Ishikawa (cell line): Measurements from ENCODE around the gene TSC22D1.

Experiments
- CEBPB ChIP-seq: IDR thresholded peaks from 2 replicates; pipeline ENCODE4 v1.6.1; 2012
- CREB1 ChIP-seq: IDR thresholded peaks from 2 replicates; pipeline ENCODE4 v1.6.1; 2012; ENCODE audit warnings: low read depth
- EGR1 ChIP-seq: IDR thresholded peaks from 2 replicates; pipeline ENCODE4 v1.6.1; 2012
- EP300 ChIP-seq: IDR thresholded peaks from 2 replicates; pipeline ENCODE4 v1.6.1; 2012; ENCODE audit warnings: borderline replicate concordance
- FOXM1 ChIP-seq: IDR thresholded peaks from 2 replicates; pipeline ENCODE4 v1.6.1; 2012; ENCODE audit warnings: low read depth, borderline replicate concordance
- NFIC ChIP-seq: IDR thresholded peaks from 2 replicates; pipeline ENCODE4 v1.6.1; 2012
- RAD21 ChIP-seq: IDR thresholded peaks from 2 replicates; pipeline ENCODE4 v1.6.1; 2012; ENCODE audit warnings: low read depth
- TAF1 ChIP-seq: IDR thresholded peaks from 2 replicates; pipeline ENCODE4 v1.6.1; 2012; ENCODE audit warnings: low read depth, mild to moderate bottlenecking
- TCF12 ChIP-seq: IDR thresholded peaks from 2 replicates; pipeline ENCODE4 v1.6.1; 2012; ENCODE audit warnings: low read depth
- TEAD4 ChIP-seq: IDR thresholded peaks from 2 replicates; pipeline ENCODE4 v1.6.1; 2012
- YY1 ChIP-seq: IDR thresholded peaks from 2 replicates; pipeline ENCODE4 v1.6.1; 2012; ENCODE audit warnings: low read depth
- ZBTB7A ChIP-seq: IDR thresholded peaks from 2 replicates; pipeline ENCODE4 v1.6.1; 2012; ENCODE audit warnings: low read depth
- TF ChIP-seq, protein P1 (sequence below): IDR thresholded peaks from 2 replicates; pipeline ENCODE4 v1.6.1; 2012; ENCODE audit warnings: low read depth, mild to moderate bottlenecking
- TF ChIP-seq, protein P2 (sequence below): IDR thresholded peaks from 2 replicates; pipeline ENCODE4 v1.6.1; 2012
- TF ChIP-seq, protein P3 (sequence below): IDR thresholded peaks from 2 replicates; pipeline ENCODE4 v1.6.1; 2012

TSC22D1 gene

DNA sequence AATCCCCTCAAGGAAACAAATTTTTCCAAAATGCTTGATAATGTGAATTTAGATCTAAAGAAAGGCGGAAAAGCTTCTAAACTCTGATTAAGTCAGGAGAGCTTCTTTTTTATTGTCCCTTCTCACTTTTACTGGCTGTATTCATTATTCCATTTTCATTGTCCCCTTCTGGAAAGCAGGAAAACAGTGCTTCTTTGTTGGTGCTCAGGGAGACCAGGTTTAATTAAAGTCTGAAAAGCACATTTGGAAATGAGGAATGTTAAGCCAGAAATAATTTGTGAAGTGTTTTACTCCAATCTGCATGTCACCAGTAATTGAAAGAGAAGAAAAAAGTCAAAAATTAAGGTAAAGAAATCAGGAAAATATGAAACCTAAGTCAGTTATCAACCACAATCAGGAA lies 43.5 kb upstream of the TSC22D1 start:
- no peak for TF ChIP-seq ZBTB7A
- no peak for TF ChIP-seq NFIC
- TF ChIP-seq CREB1 = no peak
- TF ChIP-seq RAD21 = no peak
- TF ChIP-seq CEBPB = no peak
- TF ChIP-seq, protein P1, sequence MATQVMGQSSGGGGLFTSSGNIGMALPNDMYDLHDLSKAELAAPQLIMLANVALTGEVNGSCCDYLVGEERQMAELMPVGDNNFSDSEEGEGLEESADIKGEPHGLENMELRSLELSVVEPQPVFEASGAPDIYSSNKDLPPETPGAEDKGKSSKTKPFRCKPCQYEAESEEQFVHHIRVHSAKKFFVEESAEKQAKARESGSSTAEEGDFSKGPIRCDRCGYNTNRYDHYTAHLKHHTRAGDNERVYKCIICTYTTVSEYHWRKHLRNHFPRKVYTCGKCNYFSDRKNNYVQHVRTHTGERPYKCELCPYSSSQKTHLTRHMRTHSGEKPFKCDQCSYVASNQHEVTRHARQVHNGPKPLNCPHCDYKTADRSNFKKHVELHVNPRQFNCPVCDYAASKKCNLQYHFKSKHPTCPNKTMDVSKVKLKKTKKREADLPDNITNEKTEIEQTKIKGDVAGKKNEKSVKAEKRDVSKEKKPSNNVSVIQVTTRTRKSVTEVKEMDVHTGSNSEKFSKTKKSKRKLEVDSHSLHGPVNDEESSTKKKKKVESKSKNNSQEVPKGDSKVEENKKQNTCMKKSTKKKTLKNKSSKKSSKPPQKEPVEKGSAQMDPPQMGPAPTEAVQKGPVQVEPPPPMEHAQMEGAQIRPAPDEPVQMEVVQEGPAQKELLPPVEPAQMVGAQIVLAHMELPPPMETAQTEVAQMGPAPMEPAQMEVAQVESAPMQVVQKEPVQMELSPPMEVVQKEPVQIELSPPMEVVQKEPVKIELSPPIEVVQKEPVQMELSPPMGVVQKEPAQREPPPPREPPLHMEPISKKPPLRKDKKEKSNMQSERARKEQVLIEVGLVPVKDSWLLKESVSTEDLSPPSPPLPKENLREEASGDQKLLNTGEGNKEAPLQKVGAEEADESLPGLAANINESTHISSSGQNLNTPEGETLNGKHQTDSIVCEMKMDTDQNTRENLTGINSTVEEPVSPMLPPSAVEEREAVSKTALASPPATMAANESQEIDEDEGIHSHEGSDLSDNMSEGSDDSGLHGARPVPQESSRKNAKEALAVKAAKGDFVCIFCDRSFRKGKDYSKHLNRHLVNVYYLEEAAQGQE = no peak
- TF ChIP-seq, protein P2, sequence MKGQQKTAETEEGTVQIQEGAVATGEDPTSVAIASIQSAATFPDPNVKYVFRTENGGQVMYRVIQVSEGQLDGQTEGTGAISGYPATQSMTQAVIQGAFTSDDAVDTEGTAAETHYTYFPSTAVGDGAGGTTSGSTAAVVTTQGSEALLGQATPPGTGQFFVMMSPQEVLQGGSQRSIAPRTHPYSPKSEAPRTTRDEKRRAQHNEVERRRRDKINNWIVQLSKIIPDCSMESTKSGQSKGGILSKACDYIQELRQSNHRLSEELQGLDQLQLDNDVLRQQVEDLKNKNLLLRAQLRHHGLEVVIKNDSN = no peak
- TF ChIP-seq TCF12 = no peak
- TF ChIP-seq, protein P3, sequence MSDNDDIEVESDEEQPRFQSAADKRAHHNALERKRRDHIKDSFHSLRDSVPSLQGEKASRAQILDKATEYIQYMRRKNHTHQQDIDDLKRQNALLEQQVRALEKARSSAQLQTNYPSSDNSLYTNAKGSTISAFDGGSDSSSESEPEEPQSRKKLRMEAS = no peak
- TF ChIP-seq FOXM1 = no peak
- no peak for TF ChIP-seq TEAD4
- TF ChIP-seq TAF1 = no peak
- TF ChIP-seq YY1 = no peak
- TF ChIP-seq EGR1 = no peak

DNA sequence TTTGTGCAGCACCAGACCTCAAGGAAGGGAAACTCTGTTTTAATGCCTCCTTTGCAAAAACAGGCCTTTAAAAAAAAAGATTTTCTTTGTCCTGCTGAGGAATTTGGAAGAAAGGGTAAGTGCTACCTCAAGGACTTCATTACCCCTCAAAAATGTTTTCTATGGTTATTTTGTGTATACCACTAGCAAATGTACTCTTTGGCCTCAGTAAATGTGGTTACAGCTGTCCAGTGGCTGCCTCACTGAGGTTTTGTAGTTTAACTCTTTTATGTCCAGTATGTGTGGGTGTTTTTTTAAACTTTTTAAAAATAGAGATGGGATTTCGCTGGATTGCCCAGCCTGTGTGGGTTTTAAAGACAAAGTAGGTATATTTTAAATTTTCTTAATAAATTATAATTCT lies 42.2 kb upstream of the TSC22D1 start:
- no peak for TF ChIP-seq RAD21
- TF ChIP-seq, protein P2 = no peak
- TF ChIP-seq EP300 = no peak
- TF ChIP-seq TEAD4 = no peak
- TF ChIP-seq EGR1 = no peak
- TF ChIP-seq, protein P1 = no peak
- no peak for TF ChIP-seq ZBTB7A
- no peak for TF ChIP-seq CEBPB
- TF ChIP-seq, protein P3 = no peak
- TF ChIP-seq YY1 = no peak

DNA sequence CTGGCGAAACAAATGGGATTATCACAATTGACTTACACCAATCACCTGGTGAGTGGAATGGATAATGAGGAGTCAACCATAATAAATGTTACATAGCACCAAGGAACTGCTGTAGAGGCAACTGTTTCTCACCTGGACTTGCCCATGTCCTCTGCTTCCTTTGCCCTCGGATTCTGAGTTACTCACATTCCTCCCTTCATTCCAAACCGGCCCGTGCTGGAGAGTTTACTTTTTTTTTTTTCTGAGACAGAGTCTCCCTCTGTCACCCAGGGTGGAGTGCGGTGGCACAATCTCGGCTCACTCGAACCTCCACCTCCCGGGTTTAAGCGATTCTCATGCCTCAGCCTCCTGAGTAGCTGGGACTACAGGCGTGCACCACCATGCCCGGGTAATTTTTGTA lies 41.5 kb upstream of the TSC22D1 start:
- TF ChIP-seq RAD21 = no peak
- TF ChIP-seq, protein P2 = no peak
- no peak for TF ChIP-seq TCF12
- no peak for TF ChIP-seq EGR1
- no peak for TF ChIP-seq FOXM1
- TF ChIP-seq NFIC = no peak
- no peak for TF ChIP-seq CEBPB
- TF ChIP-seq EP300 = no peak
- no peak for TF ChIP-seq TAF1
- TF ChIP-seq YY1 = no peak
- TF ChIP-seq ZBTB7A = no peak
- no peak for TF ChIP-seq CREB1
- TF ChIP-seq, protein P1 = no peak
- TF ChIP-seq, protein P3 = no peak
- no peak for TF ChIP-seq TEAD4

DNA sequence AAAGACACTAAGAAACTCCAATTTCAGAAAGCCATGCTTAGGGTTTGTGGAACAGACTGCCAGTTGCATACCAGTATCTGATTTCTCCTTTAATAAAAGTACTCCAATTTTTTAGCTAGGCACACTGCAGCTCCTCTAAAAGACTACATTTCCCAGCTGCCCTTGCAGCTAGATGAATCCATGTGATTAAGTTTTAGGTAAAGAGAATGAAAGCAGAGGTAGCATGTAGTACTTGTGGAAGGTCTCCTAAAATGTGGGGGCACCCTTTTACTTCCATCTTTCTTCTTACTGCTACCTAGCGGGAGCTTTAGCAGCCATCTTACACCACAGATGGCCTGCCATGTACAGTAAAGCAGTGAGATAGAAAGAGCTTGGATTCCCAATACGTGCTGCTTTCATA lies 33.0 kb upstream of the TSC22D1 start:
- TF ChIP-seq, protein P2 = peak; percentile 69
- no peak for TF ChIP-seq TCF12
